Hepatocyte (in vitro differentiated cells): ENCODE data around the gene TTC31. TPM values are rescaled to one million over a fixed set of nuclear protein-coding genes. Genes with fewer than 3 reads are reported as not detected.
"Not testable (repeated sequence)": the region's sequence is repeated elsewhere in the genome, so short reads cannot be mapped to it uniquely, and the experiment has no call there.

ENCODE experiments used
- DNase-seq: peaks from one replicate; pipeline ENCODE4 v3.0.0-alpha.2; 2016; ENCODE audit warnings: low spot score
- H2AFZ ChIP-seq: fragments of 200-600 bp; sonication (generic); 2 replicates; pipeline ENCODE4 v1.6.0; 2016; ENCODE audit warnings: antibody characterized with exemption, mild to moderate bottlenecking
- H3K27ac ChIP-seq: fragments of 200-600 bp; sonication (generic); 2 replicates; pipeline ENCODE4 v1.5.1; 2016; ENCODE audit warnings: mild to moderate bottlenecking
- H3K27me3 ChIP-seq: fragments of 200-600 bp; sonication (generic); 2 replicates; pipeline ENCODE4 v1.6.1; 2016
- H3K36me3 ChIP-seq: fragments of 200-600 bp; sonication (generic); replicated peaks from 2 replicates; pipeline ENCODE4 v1.5.1; 2016; ENCODE audit warnings: low read depth; ENCODE audit not compliant: insufficient read depth
- H3K4me1 ChIP-seq: fragments of 200-600 bp; sonication (generic); 2 replicates; pipeline ENCODE4 v1.5.1; 2016; ENCODE audit warnings: mild to moderate bottlenecking, moderate library complexity; ENCODE audit not compliant: insufficient read depth
- H3K4me2 ChIP-seq: fragments of 200-600 bp; sonication (generic); 2 replicates; pipeline ENCODE4 v1.6.0; 2016
- H3K4me3 ChIP-seq: fragments of 200-600 bp; sonication (generic); 2 replicates; pipeline ENCODE4 v1.5.1; 2016; ENCODE audit warnings: mild to moderate bottlenecking
- H3K79me2 ChIP-seq: fragments of 200-600 bp; sonication (generic); 2 replicates; pipeline ENCODE4 v1.6.0; 2017; ENCODE audit warnings: mild to moderate bottlenecking
- H3K9me2 ChIP-seq: fragments of 200-600 bp; sonication (generic); replicated peaks from 2 replicates; pipeline ENCODE4 v1.6.0; 2017; ENCODE audit warnings: mild to moderate bottlenecking; ENCODE audit not compliant: insufficient read depth
- H3K9me3 ChIP-seq: fragments of 200-600 bp; sonication (generic); 2 replicates; pipeline ENCODE4 v1.5.1; 2016; ENCODE audit warnings: low read depth, mild to moderate bottlenecking
- H4K20me1 ChIP-seq: fragments of 200-600 bp; sonication (generic); 2 replicates; pipeline ENCODE4 v1.6.0; 2016; ENCODE audit warnings: mild to moderate bottlenecking; ENCODE audit not compliant: insufficient read depth, poor library complexity, severe bottlenecking
- CTCF ChIP-seq: fragments of 200-600 bp; sonication (generic); IDR thresholded peaks from 2 replicates; pipeline ENCODE4 v1.5.1; 2016; ENCODE audit warnings: antibody characterized with exemption, mild to moderate bottlenecking; ENCODE audit not compliant: poor library complexity
- EZH2 ChIP-seq: fragments of 200-600 bp; sonication (generic); IDR thresholded peaks from 2 replicates; pipeline ENCODE4 v1.6.1; 2016; ENCODE audit warnings: antibody characterized with exemption, mild to moderate bottlenecking, borderline replicate concordance
- EZH2phosphoT487 ChIP-seq: fragments of 200-600 bp; sonication (generic); IDR thresholded peaks from one replicate; pipeline ENCODE4 v1.6.1; 2018; ENCODE audit warnings: antibody characterized with exemption, mild to moderate bottlenecking, low read depth, moderate library complexity; ENCODE audit not compliant: unreplicated experiment, severe bottlenecking
- whole genome bisulfite sequencing: methylation state at CpG from one replicate; pipeline ENCODE4 v1.1.6; 2016; ENCODE audit warnings: low lambda C conversion rate; ENCODE audit errors: missing lambda C conversion rate; 5-methylcytosine and 5-hydroxymethylcytosine counted together
- polyA plus RNA-seq: library from polyadenylated mRNA; unstranded; fragments of >200 nt; fragmentation: Nextera tagmentation; extraction: Ambion mirVana; gene quantifications from 2 replicates; pipeline ENCODE4 v1.2.1, GENCODE V29; 2016
- total RNA-seq: library from RNA; depleted of rRNA; stranded (reverse); fragments of >200 nt; gene quantifications from 2 replicates; pipeline ENCODE4 v1.2.3, GENCODE V29; 2014

TTC31 gene
- total and polyA plus RNA-seq, 2 experiments from 2014 or later, result 21.3 to 25.1 TPM

- Histone ChIP-seq H3K27ac (peak overlapping the region; percentile 97), H3K4me1 (peaks cover 7% of the 10 kb centered on the region), H2AFZ (peak overlapping the region; percentile 95), H3K36me3 (no peaks in the 10 kb centered on the region), H3K27me3 (no peaks in the 10 kb centered on the region), H3K4me2 (peak overlapping the region; percentile 96), H3K9me3 (no peaks in the 10 kb centered on the region), H4K20me1 (no peaks in the 10 kb centered on the region), H3K79me2 (peaks cover 38% of the 10 kb centered on the region), H3K9me2 (no peaks in the 10 kb centered on the region), H3K4me3 (peak overlapping the region; percentile 93)
- no peak for TF ChIP-seq EZH2
- no peak for DNase-seq
- 5% methylated on average over 13 of the region's 13 CpGs for WGBS
These were observed 18.5 kb upstream of the TTC31 start for GRCh38 chr2:74464406-74464805.

GRCh38 chr2:74470742-74471141 is 12.1 kb upstream of the TTC31 start:
- H3K36me3 ChIP-seq, H3K9me2 ChIP-seq, H3K4me3 ChIP-seq, H3K27me3 ChIP-seq, DNase-seq, H3K27ac ChIP-seq, H3K9me3 ChIP-seq, H4K20me1 ChIP-seq, H2AFZ ChIP-seq: not testable (repeated sequence)
- WGBS, result 97% methylated on average over 12 of the region's 12 CpGs
- Histone ChIP-seq H3K4me2 (peak overlapping the region; percentile 90), H3K4me1 (peaks cover 19% of the 10 kb centered on the region), H3K79me2 (peaks cover 24% of the 10 kb centered on the region)

GRCh38 chr2:74471332-74472065 is 11.4 kb upstream of the TTC31 start:
- Histone ChIP-seq H3K36me3 (no peaks in the 10 kb centered on the region), H3K4me2 (peak overlapping the region; percentile 90), H3K27ac (peak overlapping the region; percentile 97), H3K27me3 (no peaks in the 10 kb centered on the region), H3K9me3 (no peaks in the 10 kb centered on the region), H2AFZ (peak overlapping the region; percentile 96), H3K9me2 (no peaks in the 10 kb centered on the region), H4K20me1 (no peaks in the 10 kb centered on the region), H3K4me1 (peaks cover 19% of the 10 kb centered on the region), H3K79me2 (peaks cover 17% of the 10 kb centered on the region), H3K4me3 (peak overlapping the region; percentile 52)
- 61% methylated on average over 16 of the region's 16 CpGs for WGBS
- no peak for DNase-seq
- TF ChIP-seq EZH2 (no peak), EZH2phosphoT487 (no peak), CTCF (no peak)

GRCh38 chr2:74472086-74472944 is 10.6 kb upstream of the TTC31 start, which contains the start of gene MRPL53:
Gene MRPL53 (minus strand): TSS chr2:74472680. CDS start chr2:74472660, 20 bp downstream.
- TF ChIP-seq EZH2, result no peak
- TF ChIP-seq EZH2phosphoT487, result no peak
- no peak for TF ChIP-seq CTCF
- H3K27ac ChIP-seq, result peak within 1 kb of the TSS; percentile 97
- no peaks in the 10 kb centered on the region for H3K36me3 ChIP-seq
- H3K79me2 ChIP-seq, result peaks cover 17% of the 10 kb centered on the region
- no peaks in the 10 kb centered on the region for H3K9me2 ChIP-seq
- H3K27me3 ChIP-seq, result no peaks in the 10 kb centered on the region
- peak; percentile 93 for DNase-seq
- H3K4me2 ChIP-seq, result peak within 1 kb of the TSS; percentile 90
- peaks cover 19% of the 10 kb centered on the region for H3K4me1 ChIP-seq
- under 1% methylated on average over 65 of the region's 66 CpGs for WGBS
- no peaks in the 10 kb centered on the region for H3K9me3 ChIP-seq
- H3K4me3 ChIP-seq, result peak within 1 kb of the TSS; percentile 52
- no peaks in the 10 kb centered on the region for H4K20me1 ChIP-seq
- H2AFZ ChIP-seq, result peak within 1 kb of the TSS; percentile 96
